ENCODE results near the gene BTRC. TPM values are rescaled to one million over a fixed set of nuclear protein-coding genes. Genes with fewer than 3 reads are reported as not detected.

BTRC gene
- total RNA-seq, 1 donor from 2014 or later = 31.0 TPM

DNA sequence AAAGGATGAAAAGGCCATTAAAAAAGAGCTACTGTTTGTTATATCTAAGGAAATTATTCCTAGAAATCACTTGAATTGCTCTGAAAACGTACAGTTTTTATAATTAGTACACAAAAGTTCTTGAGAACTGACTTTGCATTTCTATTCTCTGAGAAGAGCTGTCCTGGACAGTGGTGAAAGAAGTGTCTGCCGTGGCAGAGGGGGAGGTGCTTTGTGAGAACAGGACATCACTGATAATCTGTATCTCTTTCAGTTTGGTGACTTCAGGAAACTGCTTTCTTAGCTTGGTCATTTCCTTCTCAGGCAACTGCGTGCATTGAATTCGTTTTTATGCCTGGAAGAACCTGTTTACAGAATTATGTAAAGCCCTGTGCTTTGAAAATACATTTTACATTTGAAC, 182.0 kb downstream of the BTRC start:
- DNase-seq (ENCODE audit: low spot score) = no peak

DNA sequence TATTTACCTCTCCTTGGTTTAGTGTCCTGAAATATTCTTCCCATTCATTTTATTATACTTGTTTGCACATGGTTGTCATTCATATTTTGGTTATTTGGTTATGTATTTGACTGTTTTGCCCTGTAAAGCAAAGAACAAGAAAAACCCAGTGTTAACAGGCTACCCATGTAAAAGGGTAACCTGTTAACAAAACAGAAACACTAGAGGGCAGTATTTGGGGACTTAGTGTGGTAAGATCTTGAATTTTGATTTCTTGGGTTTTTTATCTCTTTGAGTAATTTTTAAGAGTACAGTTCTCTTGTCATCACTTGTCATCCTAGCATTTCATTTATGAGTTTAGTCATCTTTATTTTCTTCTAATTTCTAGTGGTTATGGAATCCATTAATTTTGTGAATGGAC, 182.8 kb downstream of the BTRC start:
- no peak for DNase-seq (ENCODE audit: low spot score)

DNA sequence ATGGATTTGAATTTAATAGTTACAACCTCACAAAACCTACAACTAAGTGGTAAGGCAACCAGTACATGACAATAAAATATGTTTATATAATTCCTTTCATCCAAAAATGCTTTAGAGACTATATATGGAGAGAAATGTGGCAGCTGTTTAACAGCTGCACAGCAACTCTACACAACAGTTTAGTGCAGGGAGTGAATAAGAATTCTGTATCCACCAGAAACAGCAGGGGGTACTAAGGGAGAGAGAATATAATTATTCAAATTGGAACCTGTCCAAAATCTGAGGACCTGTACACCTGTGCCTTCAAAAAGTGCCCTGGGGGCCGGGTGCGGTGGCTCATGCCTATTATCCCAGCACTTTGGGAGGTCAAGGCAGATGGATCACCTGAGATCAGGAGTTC, 184.5 kb downstream of the BTRC start:
- DNase-seq (ENCODE audit: low spot score) = no peak

DNA sequence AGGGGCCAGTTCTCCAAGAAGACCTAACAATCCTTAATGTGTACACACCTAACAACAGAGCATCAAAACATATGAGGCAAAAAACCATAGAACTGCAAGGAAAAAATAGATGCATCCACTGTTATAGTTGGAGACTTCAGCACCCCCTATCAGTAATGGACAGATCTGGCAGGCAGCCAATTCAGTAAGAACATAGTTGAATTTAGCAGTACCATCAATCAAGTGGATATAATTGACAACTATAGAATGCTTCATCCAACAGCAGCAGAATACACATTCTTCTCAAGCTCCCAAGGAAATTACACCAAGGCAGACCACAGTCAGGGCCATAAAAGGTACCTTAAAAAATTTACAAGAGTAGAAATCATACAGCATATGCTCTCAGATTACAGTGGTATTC, 191.9 kb downstream of the BTRC start:
- no peak for DNase-seq (ENCODE audit: low spot score)

DNA sequence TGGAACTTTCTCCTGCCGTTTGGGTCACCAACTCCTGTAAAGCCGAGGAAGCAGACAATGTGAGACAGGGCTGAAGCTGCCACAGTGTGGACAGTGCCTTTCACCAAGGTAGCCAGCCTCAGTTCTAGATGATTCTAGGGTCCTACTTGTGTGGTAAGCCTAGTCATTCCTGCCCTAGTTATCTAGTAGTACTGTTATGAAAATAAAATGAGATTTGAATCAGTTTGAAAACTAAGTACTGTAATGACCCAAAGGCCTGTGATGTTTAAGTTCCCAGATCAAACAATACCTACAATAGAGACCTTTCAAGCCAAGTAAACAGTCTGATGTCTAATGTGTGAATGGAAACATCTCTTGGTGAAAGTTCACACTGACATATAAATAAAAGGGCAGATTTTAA, 197.0 kb downstream of the BTRC start:
- DNase-seq (ENCODE audit: low spot score) = no peak

DNA sequence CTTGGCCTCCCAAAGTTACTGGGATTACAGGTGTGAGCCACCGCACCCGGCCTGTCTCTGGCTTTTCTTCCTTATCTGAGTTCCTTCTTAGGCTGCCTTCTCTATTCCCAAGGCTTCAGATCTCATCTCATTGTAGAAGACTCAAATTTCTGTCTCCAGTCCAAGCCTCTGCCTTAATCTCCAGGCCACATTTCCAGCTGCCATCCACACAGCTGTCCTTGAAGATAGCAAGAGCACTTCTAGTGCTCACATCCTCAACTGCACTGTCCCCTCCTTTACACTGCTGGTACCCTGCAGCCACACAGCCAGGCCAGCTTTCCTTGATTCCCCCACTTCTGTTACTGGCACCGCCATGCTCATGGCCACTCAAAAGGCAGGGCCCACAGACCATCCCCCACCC, 198.5 kb downstream of the BTRC start:
- no peak for DNase-seq (ENCODE audit: low spot score)

DNA sequence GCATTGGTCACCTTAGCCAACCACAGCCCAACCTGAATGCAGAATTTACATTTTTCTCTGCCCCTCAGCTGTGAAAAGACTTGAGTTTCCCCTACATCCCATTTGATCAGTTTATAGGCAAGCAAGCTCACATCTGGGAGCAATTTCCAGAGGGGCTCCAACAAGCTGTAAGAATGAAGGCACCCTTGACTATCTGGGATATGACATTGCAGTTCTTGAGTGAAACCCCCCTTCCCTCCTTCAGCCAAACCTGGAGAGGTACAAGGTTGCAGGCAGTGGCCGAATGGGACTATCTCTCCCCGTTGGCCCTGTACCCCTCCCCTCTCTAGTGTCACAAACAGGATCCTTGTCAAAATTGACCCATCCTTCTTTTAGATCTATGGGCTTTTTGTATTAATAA, 203.6 kb downstream of the BTRC start:
- no peak for DNase-seq (ENCODE audit: low spot score)

DNA sequence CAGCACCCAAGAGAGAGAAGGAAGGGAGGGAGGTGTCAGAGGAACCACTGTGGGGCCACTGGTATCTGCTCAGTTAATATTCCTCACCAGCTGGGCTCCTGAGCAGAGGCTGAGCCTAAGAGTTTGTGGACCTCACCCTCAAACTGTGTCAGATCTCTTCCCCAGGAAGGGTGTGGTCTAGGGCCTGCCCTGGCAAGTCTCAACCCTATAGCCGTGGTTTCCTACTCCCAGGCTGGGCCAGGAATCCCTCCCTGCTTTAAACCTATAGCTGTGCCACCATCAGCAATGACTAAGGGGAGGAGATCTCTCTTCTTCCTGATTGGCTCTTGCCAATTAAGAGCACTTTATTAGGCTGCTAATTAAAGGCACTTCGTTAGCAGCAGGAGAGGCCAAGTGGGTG, 204.2 kb downstream of the BTRC start:
- no peak for DNase-seq (ENCODE audit: low spot score)

DNA sequence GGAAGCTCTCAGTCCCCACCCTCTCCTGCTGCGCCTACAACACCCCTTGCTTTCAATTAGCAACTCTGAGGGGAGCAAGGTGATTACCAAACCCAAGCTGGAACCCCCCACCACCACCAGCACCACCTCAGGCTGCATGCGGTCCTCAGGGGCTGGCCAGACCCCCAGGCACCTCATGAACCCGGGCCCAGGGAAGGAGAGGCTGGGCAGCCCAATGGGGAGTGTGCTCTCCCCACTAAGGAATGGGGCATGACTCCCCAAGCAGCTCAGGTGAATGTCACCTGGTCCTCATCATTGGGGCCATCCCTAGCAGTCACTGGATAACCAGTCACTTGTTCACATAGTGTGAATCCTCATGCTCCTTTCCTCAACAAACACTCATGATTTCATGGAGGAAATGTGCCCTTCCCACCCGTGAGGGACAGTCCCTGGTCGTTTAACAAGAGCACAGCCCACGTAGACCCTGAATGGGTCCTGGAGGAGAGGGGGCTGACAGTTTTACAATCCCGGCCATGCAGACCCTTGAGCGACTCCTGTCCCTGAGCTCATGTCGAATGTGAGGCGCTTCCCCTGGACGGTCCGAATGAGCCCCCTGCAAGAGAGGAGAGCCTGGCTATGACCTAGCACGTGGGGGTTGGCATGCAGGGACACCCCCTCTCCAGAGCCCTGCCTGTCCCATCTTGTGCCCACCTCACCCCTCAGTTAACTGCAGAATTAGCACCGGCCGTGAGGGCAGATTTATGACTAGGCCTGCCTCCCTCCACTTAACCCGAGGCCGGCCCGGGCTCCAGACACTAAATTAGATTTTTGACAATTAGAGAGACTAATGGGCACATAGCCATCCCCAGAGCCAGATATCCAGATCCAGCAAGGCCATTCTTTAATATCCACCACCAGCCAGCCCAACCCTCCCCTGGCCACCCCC, 205.0 kb downstream of the BTRC start:
- DNase-seq (ENCODE audit: low spot score) = no peak

DNA sequence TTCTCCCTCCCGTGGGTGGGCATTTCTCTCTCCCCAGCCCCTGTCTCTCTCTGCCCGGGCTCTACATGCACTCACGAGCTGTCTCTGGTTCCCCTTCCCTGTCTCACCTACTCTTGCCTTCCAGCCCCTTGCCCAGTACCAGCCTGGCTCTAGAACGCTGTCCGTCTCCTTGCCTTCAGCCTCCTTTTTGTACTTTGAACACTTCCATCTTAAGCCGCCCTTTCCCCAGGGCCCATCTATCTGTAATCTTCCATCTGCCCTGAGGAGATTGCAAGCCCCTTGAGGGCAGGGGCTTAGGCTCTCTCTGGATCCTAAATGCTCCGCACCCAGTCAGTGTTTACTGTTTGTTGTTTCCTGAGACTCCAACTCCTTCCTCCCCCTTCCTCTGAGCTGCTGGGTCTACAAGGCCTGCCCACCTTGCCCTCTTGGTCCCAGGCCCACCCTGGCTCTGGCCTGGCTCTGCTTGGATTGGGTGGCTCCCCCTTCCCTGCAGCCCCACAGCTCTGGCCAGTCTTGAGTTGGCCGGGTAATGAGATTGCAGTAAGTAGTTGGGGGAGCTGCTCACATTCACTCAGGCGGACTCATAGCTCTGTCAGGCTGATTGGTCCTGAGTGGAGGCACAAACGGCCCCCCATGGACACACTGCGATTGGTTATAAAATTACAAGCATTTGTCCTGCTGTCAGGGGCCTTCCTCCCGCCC, 205.8 kb downstream of the BTRC start:
- DNase-seq (ENCODE audit: low spot score) = no peak

DNA sequence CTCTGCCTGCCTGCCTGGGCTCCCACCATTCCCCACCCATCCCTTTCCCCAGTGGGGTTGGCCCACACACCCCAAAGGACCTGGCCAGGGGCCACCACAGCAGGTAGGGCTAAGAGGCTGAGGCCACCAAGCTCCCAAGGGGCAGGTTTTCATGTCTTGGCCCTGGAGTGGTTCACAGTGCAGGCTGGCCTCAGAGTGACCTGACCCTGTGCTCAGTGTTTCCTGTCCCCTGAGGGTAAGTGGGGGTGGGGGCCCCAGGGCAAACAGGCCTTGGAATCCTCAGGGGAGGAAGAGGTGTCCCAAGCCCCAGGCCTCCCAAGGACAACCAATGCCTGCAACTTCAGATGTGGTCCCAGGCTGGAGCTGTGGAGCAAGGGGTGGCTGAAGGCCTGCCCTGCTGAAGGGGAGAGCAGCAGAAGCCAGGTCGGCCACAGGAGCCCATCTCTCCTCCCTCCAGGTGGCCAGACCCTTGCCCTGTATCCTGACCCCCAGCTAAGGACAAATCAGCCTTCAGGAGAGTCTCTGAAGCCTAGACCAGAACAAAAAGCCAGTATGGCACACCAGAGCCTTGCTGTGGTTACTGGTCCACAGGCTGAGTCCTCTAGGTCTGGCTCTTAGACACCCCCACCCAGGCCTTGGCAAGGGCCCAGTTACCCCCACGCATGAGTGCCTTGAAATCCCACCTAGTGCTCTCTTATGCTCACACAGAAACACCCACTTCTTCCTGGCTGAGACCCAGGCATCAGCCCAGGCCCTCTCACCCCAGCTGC, 206.5 kb downstream of the BTRC start:
- no peak for DNase-seq (ENCODE audit: low spot score)

DNA sequence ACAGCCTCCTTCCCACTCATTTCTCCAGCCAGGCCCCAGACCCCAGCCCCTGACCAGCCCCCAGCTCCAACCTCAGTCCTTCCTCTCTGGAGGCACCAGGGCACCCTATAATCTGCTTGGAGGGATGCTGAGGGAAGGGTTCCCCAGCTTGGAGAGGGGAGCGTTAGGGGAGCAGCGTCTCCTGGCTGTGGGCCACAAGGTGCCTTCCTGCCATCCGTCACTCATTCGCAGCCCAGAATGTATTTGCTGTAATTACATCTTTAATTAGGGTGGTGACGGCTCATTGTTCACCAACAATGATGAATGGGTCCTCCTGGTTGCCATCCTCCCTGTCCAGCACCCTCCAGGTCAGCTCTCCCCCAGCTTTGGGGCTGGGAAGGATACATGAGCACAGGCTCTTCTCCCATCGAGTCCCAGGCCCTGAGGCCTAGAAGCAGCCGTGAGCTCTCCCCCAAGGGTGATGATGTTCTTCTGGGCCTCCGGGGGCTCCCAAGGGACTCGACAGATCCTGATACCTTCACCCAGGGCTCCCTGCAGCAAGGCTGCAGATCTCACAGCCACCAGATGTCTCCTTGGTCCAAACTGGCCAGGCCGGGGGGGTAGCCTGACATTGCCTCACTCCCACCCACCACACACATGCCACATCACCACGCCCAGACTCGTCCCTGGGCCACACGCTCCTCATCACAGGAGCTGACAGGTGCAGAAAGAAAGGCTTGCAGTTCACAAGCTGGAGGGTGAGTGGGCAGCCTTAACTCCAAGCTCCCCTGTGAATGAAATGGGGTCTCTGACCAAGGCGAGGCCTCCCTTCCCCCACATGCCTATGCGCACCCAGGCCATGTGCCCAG, 207.3 kb downstream of the BTRC start:
- DNase-seq (ENCODE audit: low spot score) = no peak

DNA sequence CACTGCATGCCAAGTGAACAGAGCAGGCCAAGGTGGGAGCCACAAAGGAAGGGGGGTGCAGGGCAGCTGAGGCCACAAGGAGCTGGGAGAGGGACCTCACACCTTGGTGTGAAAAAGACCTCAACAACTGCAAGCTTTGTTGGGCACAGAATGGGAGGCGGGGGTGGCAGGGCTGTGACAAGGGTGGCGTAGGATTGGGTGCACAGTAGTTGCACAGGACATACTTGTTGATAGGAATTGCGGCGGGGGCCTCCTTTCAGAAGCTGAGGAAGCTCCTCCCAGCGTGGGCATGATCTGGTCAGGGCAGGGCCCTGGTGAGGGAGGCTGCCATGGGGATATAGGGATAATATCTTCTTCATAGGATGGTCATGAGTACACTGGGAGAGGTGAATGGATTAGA, 208.3 kb downstream of the BTRC start:
- no peak for DNase-seq (ENCODE audit: low spot score)

DNA sequence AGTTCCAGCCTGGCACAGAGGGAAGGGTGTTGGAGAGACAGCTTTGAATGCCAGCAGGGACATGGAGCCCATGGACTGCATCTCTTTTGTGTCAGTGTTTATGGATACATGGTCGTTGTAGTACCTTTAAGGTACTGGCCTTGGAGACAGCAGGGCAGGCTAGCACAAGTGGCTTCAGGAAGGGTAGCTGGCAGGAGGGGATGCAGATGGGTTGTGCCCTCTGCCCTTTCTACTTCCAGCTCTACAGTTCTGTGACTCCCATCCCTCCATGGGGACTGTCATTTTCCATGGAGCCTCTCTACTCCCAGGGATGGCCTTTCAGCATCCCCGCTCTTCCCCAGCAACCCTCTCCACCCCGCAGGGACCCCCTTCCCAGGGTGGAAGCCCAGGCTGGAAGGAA, 209.0 kb downstream of the BTRC start:
- DNase-seq (ENCODE audit: low spot score) = no peak

DNA sequence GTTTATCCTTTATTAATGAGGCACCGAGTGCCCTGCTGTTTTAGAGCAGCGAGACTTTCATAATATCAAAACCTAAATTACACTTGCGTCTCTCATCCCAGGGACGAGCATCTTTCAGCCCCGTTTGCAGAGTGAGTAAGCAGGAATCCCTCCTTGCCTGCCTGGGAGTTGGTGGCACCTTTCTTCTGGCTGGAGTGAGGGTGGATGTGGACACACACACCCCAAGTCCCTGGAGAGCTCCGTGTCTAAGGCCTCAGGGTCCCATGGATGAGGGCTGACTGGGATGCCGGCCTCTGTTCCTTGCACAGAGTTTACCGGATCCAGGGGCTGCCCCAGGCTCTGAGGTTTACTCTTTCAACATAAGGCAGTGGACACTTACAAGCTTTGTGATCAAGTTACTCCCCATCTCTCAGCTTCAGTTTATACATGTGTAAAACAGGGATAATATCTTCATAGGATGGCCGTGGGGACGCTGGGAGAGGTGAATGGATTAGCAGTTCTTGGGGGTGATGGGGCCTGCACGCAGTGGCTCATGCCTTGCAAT, 209.6 kb downstream of the BTRC start:
- no peak for DNase-seq (ENCODE audit: low spot score)

DNA sequence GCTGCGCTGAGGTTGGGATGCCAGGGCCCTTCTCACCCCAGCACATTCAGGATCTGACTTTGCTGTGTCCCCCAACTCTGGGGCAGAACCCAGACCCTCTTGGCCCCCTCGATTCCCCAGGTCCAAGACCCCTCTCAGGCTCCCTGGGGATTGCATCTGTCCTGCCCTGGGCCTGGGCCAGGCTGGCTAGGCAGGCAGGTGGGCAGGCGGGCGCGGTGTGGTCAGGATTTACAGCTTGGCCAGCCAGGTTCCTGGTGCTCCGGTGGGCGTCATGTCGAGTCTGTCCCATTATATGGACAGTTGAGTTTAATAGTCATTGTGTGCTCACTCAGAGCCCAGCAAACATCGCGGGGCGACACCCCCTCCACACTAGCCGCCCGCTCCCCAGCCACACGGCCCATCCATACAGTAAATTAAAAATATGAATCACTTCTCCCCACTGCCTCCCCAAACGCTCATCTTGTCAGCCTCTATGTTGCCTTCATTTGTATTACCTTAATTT, 210.6 kb downstream of the BTRC start:
- DNase-seq (ENCODE audit: low spot score) = no peak

DNA sequence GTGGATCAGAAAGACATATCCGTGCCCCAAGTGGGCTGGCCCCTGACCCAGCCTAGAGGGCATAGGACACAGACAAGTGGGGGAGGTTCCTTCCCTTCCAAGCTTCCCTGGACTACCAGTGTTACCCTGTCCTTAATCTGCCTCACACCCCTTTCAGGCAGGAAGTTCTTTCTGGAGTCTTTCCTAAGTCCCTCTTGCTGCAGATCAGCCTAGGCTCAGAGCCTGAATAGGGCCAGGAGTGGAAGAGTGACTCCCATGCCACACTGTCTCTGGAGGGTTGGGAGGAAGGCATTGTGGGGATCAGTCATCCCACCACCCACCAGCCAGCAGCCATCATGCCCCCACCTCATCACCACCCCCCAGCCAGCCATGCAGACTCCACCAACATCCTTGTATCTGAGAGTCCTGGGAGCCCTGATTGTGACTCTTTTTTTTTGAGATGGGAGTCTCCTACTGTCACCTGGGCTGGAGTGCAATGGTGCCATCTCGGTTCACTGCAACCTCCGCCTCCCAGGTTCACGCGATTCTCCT, 211.5 kb downstream of the BTRC start:
- DNase-seq (ENCODE audit: low spot score) = no peak

DNA sequence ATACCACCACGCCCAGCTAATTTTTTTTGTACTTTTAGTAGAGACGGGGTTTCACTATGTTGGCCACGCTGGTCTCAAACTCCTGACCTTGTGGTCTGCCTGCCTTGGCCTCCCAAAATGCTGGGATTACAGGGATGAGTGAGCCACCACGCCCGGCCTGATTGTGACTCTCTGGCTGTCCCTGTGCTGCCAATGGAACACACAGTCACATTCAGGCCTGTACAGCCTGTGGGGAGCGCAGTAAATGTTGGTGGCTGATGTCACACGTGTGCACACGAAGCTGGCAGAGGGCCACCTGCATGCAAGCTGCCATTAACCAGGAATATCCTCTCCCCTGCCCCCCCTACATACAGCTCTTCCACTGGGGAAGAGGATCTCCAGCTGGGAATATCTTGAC, 212.0 kb downstream of the BTRC start:
- DNase-seq (ENCODE audit: low spot score) = no peak

DNA sequence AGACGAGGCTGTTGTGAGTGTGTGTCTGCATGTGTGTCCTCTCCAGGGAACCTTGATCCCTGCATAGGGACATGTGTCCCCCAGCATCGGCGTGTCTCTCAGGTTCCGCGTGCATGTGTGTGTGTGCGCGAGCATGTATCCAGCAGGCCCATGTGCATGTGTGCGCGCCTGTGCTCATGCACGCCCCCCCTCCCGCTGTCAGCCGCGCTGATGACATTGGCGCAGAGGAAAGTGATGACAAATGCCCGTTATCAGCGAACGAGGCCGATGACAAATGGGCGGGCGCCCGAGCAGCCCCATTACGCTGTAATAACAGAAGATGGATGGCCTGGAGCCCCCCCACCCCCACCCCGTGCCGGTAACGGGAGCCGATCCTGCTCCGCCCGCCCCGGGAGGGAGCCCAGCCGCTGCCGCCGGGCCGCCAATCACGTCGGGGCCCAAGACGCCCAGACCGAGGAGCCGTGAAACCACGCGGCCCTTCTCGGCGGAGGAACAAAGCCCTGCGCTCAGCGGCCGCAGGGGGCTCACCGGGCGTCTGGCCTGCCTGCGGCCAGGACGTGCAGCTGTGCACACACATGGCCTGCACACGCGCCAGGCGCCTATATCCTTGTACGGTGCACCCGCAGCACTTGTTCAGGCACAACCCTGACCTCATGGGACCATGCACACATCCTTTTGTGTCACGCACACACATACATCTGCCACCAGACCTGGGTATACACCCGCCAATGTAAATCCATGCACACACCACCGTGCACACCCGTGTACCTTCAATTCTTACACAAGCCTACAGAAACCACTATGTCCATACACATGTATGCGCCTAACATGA, 212.6 kb downstream of the BTRC start:
- no peak for DNase-seq (ENCODE audit: low spot score)

Data from mucosa of gallbladder (tissue), 1 donor.